Type B pancreatic cell (in vitro differentiated cells): ENCODE results near the gene LAG3. TPM values are rescaled to one million over a fixed set of nuclear protein-coding genes. Genes with fewer than 3 reads are reported as not detected.
A peak's percentile ranks its signal among the peaks of the same experiment; 100 is the strongest.

ENCODE experiments used
- DNase-seq: peaks from one replicate; pipeline ENCODE4 v3.0.0; 2021; ENCODE audit warnings: mixed read lengths; ENCODE audit not compliant: unreplicated experiment; ENCODE audit errors: extremely low spot score
- H3K27ac Mint-ChIP-seq: 2 replicates; pipeline ENCODE4 v1.8.0; 2021; ENCODE audit warnings: mild to moderate bottlenecking, mixed read lengths
- H3K27me3 Mint-ChIP-seq: 2 replicates; pipeline ENCODE4 v1.8.0; 2021; ENCODE audit warnings: mixed read lengths
- H3K36me3 Mint-ChIP-seq: 2 replicates; pipeline ENCODE4 v1.8.0; 2021; ENCODE audit warnings: mixed read lengths
- H3K4me1 Mint-ChIP-seq: one replicate; pipeline ENCODE4 v1.8.0; 2021; ENCODE audit warnings: mixed read lengths; ENCODE audit not compliant: unreplicated experiment
- H3K4me3 Mint-ChIP-seq: 2 replicates; pipeline ENCODE4 v1.8.0; 2021; ENCODE audit warnings: mild to moderate bottlenecking, mixed read lengths
- H3K9me3 Mint-ChIP-seq: 2 replicates; pipeline ENCODE4 v1.8.0; 2021; ENCODE audit warnings: mixed read lengths
- CTCF ChIP-seq: fragments of 200-600 bp; sonication (generic); conservative IDR thresholded peaks from 2 replicates; pipeline ENCODE4 v1.5.0; 2021; ENCODE audit warnings: antibody characterized with exemption, mild to moderate bottlenecking
- total RNA-seq: library from RNA; stranded (reverse); gene quantifications from 2 replicates; pipeline ENCODE4 v1.2.1, GENCODE V29; 2021; ENCODE audit warnings: low replicate concordance

The LAG3 gene
- total RNA-seq, 1 donor from 2014 or later = 2.6 TPM

- Mint-ChIP-seq H3K4me1 (peaks cover 18% of the 10 kb centered on the region), H3K36me3 (peaks cover 30% of the 10 kb centered on the region), H3K4me3 (peak overlapping the region; percentile 99), H3K9me3 (no peaks in the 10 kb centered on the region), H3K27ac (peak overlapping the region; percentile 100), H3K27me3 (no peaks in the 10 kb centered on the region)
- no peak for TF ChIP-seq CTCF
- no peak for DNase-seq
These were observed 20.6 kb upstream of the LAG3 start for GRCh38 chr12:6751767-6752166.

- peak overlapping the region; percentile 99 for H3K4me3 Mint-ChIP-seq
- H3K27ac Mint-ChIP-seq = peak overlapping the region; percentile 100
- DNase-seq = no peak
- H3K27me3 Mint-ChIP-seq = no peaks in the 10 kb centered on the region
- H3K4me1 Mint-ChIP-seq = peaks cover 18% of the 10 kb centered on the region
- peaks cover 26% of the 10 kb centered on the region for H3K36me3 Mint-ChIP-seq
- TF ChIP-seq CTCF = peak; percentile 61
- H3K9me3 Mint-ChIP-seq = no peaks in the 10 kb centered on the region
These were observed 20.0 kb upstream of the LAG3 start for GRCh38 chr12:6752167-6752920.

- Mint-ChIP-seq H3K27ac (peak within 1 kb of the TSS; percentile 100), H3K27me3 (no peaks in the 10 kb centered on the region), H3K9me3 (no peaks in the 10 kb centered on the region), H3K4me3 (peak within 1 kb of the TSS; percentile 99), H3K4me1 (peaks cover 18% of the 10 kb centered on the region), H3K36me3 (peaks cover 18% of the 10 kb centered on the region)
- TF ChIP-seq CTCF = peak; percentile 99
- peak; percentile 99 for DNase-seq
These were observed 19.2 kb upstream of the LAG3 start, which contains the start of gene MLF2 for GRCh38 chr12:6752921-6753771. Gene MLF2, minus strand, starts transcription at chr12:6753141. Its CDS starts 807 bp downstream, at chr12:6752334.

GRCh38 chr12:6753772-6754356 is 18.5 kb upstream of the LAG3 start:
- Mint-ChIP-seq H3K4me1 (peaks cover 18% of the 10 kb centered on the region), H3K9me3 (no peaks in the 10 kb centered on the region), H3K27ac (peak overlapping the region; percentile 100), H3K4me3 (peak overlapping the region; percentile 99), H3K27me3 (no peaks in the 10 kb centered on the region), H3K36me3 (peaks cover 14% of the 10 kb centered on the region)
- TF ChIP-seq CTCF = no peak
- no peak for DNase-seq

- Mint-ChIP-seq H3K4me3 (peak overlapping the region; percentile 99), H3K36me3 (peaks cover 10% of the 10 kb centered on the region), H3K27me3 (no peaks in the 10 kb centered on the region), H3K27ac (peak overlapping the region; percentile 100), H3K4me1 (peaks cover 18% of the 10 kb centered on the region), H3K9me3 (no peaks in the 10 kb centered on the region)
- TF ChIP-seq CTCF = no peak
- DNase-seq = no peak
These were observed 17.9 kb upstream of the LAG3 start for GRCh38 chr12:6754411-6754810.
